ENCODE results near the gene VWC2.

DNA sequence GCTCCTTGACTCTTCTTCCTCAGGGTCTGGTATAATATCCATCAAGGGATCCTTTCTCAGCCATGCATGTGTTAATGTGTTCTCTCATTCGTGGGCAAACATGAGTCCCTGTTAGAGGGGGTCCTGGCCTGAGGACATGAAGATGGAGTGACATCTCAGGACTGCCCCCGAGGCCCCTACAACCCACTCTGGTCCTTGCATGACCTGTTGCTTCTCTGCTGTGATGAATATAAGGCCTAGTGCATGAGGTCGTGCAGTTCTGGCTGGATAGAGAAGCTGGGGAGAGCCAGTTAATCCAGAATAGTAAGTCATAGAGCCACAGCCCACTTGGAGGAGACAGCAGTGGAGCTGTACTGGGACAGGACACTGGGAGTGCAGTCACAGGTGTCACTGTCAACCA is 4.6 kb upstream of the VWC2 start:
- TF ChIP-seq, protein P1, sequence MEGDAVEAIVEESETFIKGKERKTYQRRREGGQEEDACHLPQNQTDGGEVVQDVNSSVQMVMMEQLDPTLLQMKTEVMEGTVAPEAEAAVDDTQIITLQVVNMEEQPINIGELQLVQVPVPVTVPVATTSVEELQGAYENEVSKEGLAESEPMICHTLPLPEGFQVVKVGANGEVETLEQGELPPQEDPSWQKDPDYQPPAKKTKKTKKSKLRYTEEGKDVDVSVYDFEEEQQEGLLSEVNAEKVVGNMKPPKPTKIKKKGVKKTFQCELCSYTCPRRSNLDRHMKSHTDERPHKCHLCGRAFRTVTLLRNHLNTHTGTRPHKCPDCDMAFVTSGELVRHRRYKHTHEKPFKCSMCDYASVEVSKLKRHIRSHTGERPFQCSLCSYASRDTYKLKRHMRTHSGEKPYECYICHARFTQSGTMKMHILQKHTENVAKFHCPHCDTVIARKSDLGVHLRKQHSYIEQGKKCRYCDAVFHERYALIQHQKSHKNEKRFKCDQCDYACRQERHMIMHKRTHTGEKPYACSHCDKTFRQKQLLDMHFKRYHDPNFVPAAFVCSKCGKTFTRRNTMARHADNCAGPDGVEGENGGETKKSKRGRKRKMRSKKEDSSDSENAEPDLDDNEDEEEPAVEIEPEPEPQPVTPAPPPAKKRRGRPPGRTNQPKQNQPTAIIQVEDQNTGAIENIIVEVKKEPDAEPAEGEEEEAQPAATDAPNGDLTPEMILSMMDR (conservative IDR thresholded peaks at IDR 0.05 in 1 of 2, IDR thresholded peaks at IDR 0.05 in 1 of 2; ENCODE audit: low read depth in 1 of 2, low read length in 2 of 2), result no peak
- no peak for TF ChIP-seq EZH2 (IDR thresholded peaks at IDR 0.05; ENCODE audit: low read length, missing control alignments)
